Embryonic facial prominence (tissue), 1 donor: Measurements from ENCODE around the gene RBMY1F.
"Not testable (repeated sequence)": the region's sequence is repeated elsewhere in the genome, so short reads cannot be mapped to it uniquely, and the experiment has no call there.

ENCODE experiments used
- DNase-seq: peaks from one replicate; pipeline ENCODE4 v3.0.0-alpha.2; 2016; ENCODE audit errors: extremely low spot score

Gene RBMY1F

GRCh38 chrY:22182823-22183222, at the start of gene RBMY1F:
RBMY1F (minus strand) TSS chrY:22182923; CDS start chrY:22180969, 1,954 bp downstream.
- not testable (repeated sequence) for DNase-seq

- DNase-seq: not testable (repeated sequence)
Observed at GRCh38 chrY:22151144-22151543, 31.6 kb downstream of the RBMY1F start.

- not testable (repeated sequence) for DNase-seq
Observed at GRCh38 chrY:22141011-22141695, 41.6 kb downstream of the RBMY1F start.

GRCh38 chrY:22134719-22135118, 48.0 kb downstream of the RBMY1F start:
- not testable (repeated sequence) for DNase-seq

GRCh38 chrY:22130494-22130893, 52.2 kb downstream of the RBMY1F start:
- not testable (repeated sequence) for DNase-seq
